IPS-18a (cell line): ENCODE results near the gene TGFBR3L.

Experiments
- H3K27ac ChIP-seq: one replicate; pipeline ENCODE4 v1.5.1; 2013; ENCODE audit warnings: low read length
- H3K27me3 ChIP-seq: one replicate; pipeline ENCODE4 v1.6.1; 2013; ENCODE audit warnings: mild to moderate bottlenecking, low read length; ENCODE audit not compliant: control insufficient read depth, insufficient read depth
- H3K36me3 ChIP-seq: one replicate; pipeline ENCODE4 v1.6.1; 2013; ENCODE audit warnings: low read depth, low read length; ENCODE audit not compliant: control insufficient read depth
- H3K4me1 ChIP-seq: one replicate; pipeline ENCODE4 v1.6.1; 2013; ENCODE audit warnings: low read depth, low read length; ENCODE audit not compliant: control insufficient read depth
- H3K4me3 ChIP-seq: one replicate; pipeline ENCODE4 v1.5.1; 2013; ENCODE audit warnings: low read length
- H3K9ac ChIP-seq: one replicate; pipeline ENCODE4 v1.6.1; 2013; ENCODE audit warnings: mild to moderate bottlenecking, low read length, moderate library complexity
- H3K9me3 ChIP-seq: one replicate; pipeline ENCODE4 v1.6.1; 2013; ENCODE audit warnings: low read depth, low read length; ENCODE audit not compliant: control insufficient read depth

Gene TGFBR3L

GRCh38 chr19:7962644-7963268 lies 48.1 kb downstream of the TGFBR3L start:
- H3K9ac ChIP-seq, result no peak overlapping the region
- peaks cover 79% of the 10 kb centered on the region for H3K36me3 ChIP-seq
- H3K27me3 ChIP-seq, result no peaks in the 10 kb centered on the region
- no peaks in the 10 kb centered on the region for H3K9me3 ChIP-seq
- no peaks in the 10 kb centered on the region for H3K4me1 ChIP-seq
- H3K4me3 ChIP-seq, result no peak overlapping the region
- H3K27ac ChIP-seq, result no peak overlapping the region

GRCh38 chr19:7963566-7963965 lies 48.9 kb downstream of the TGFBR3L start:
- Histone ChIP-seq H3K27me3 (no peaks in the 10 kb centered on the region), H3K9ac (no peak overlapping the region), H3K27ac (no peak overlapping the region), H3K4me3 (no peak overlapping the region), H3K4me1 (no peaks in the 10 kb centered on the region), H3K36me3 (peaks cover 84% of the 10 kb centered on the region), H3K9me3 (no peaks in the 10 kb centered on the region)

- Histone ChIP-seq H3K4me1 (peaks cover 8% of the 10 kb centered on the region), H3K4me3 (no peak overlapping the region), H3K9me3 (no peaks in the 10 kb centered on the region), H3K9ac (no peak overlapping the region), H3K36me3 (peaks cover 76% of the 10 kb centered on the region), H3K27ac (no peak overlapping the region), H3K27me3 (no peaks in the 10 kb centered on the region)
These were observed 50.7 kb downstream of the TGFBR3L start for GRCh38 chr19:7965259-7965841.

GRCh38 chr19:7965921-7966665 lies 51.5 kb downstream of the TGFBR3L start:
- H3K4me1 ChIP-seq, result peaks cover 8% of the 10 kb centered on the region
- H3K36me3 ChIP-seq, result peaks cover 73% of the 10 kb centered on the region
- H3K9ac ChIP-seq, result no peak overlapping the region
- no peak overlapping the region for H3K27ac ChIP-seq
- H3K4me3 ChIP-seq, result no peak overlapping the region
- no peaks in the 10 kb centered on the region for H3K27me3 ChIP-seq
- no peaks in the 10 kb centered on the region for H3K9me3 ChIP-seq

- H3K9ac ChIP-seq, result no peak overlapping the region
- H3K27ac ChIP-seq, result no peak overlapping the region
- H3K36me3 ChIP-seq, result peaks cover 66% of the 10 kb centered on the region
- peaks cover 8% of the 10 kb centered on the region for H3K4me1 ChIP-seq
- H3K27me3 ChIP-seq, result no peaks in the 10 kb centered on the region
- no peaks in the 10 kb centered on the region for H3K9me3 ChIP-seq
- no peak overlapping the region for H3K4me3 ChIP-seq
These were observed 53.6 kb downstream of the TGFBR3L start for GRCh38 chr19:7968008-7968795.
